Stimulated activated CD4-positive, alpha-beta T cell treated with anti-CD3 and anti-CD28 coated beads, TNF-alpha, amount 100 ng/mL, for 1 hour (primary cell): ENCODE measurements around the gene ENTHD1.
A peak's percentile ranks its signal among the peaks of the same experiment; 100 is the strongest.
"Not testable (repeated sequence)": the region's sequence is repeated elsewhere in the genome, so short reads cannot be mapped to it uniquely, and the experiment has no call there.

Experiments used
- DNase-seq, 3 donors: peaks; one replicate each; pipeline ENCODE4 v3.0.0-alpha.2; 2020; ENCODE audit warnings: low read depth in 3 of 3, low spot score in 1 of 3

The ENTHD1 gene

DNA sequence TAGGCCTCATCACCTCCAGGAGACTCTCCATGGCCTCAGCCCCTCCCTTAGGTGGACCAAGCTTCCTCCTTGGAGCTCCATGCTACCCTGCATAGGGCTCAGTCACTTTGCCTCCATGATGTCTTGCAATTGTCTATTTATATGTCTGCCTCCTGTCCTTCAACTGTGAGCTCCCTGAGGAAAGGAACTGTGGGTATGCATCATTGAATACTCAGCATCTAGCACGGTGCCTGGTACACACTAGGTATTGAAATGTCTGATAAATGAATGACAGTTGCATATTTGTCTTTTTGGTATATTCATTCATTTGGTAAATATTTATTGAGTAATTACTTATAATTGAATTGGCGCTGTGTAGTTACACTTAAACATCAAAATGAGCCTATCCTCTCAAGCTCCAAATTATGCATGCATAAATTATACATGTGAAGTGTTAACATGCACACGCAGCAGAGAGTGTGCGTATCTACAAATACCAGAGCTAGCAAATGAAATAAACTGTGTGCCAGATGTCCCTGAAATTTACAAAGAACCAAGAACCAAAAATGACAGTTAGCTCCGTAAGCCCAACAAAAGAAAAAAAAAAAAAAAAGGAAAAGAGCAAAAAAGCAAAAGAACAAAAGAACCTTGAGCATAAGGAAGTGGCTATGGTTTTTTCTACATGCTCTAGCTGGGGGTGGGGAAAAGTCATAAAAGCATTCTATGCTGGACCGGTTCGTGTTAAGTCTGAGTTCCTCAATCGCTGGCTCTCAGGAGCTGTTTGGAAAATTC is 32.5 kb upstream of the ENTHD1 start:
- no peak for DNase-seq

DNA sequence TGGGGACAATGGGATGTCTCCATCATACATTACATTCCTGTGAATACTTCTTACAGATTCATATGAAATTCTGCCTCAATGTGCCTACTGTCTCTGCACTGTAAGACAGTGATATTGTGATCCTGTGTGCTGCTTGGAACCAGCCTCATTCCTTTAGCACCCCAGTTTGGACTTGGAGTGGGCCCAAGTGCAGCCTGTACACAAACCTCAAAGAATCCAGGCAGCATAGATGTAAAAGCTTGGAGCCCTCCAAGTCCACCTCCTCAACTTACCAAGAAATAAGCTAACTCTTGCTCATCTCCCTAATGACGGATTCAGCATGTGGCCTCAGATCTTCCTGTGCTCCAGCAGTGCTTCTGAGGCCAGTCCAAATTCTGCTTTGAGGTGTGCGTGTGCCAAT is 31.7 kb upstream of the ENTHD1 start:
- DNase-seq = no peak

DNA sequence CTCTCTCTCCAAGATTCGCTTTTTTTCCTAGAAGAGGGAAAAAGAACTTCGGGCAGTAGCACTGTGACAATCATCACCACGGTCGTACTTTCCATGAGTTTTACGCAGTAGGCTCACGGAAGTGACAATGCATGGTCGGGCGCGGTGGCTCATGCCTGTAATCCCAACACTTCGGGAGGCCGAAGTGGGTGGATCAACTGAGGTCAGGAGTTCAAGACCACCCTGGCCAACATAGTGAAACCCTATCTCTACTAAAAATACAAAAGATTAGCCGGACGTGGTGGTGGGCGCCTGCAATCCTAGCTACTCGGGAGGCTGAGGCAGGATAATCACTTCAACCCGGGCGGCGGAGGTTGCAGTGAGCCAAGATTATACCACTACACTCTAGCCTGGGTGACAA is 30.7 kb upstream of the ENTHD1 start:
- DNase-seq = no peak

DNA sequence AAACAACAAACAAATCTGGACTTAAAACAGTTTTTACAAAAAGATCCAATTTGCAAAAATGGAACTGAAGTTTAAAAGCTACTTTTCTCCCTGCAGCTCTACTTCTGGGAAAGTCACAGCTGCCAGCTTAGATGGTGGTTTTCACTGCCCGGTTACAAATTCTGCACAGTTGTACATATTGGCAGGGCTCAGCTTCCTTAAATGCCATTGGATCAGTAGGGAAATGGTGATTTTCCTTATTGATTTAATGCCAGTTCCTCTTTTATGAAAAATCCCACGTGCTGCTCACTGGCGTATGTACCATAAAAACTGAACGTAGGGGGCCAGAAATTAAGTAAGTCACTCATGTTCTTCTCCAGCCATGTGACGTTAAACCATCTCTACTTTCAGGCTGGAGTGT is 30.1 kb upstream of the ENTHD1 start:
- no peak for DNase-seq

DNA sequence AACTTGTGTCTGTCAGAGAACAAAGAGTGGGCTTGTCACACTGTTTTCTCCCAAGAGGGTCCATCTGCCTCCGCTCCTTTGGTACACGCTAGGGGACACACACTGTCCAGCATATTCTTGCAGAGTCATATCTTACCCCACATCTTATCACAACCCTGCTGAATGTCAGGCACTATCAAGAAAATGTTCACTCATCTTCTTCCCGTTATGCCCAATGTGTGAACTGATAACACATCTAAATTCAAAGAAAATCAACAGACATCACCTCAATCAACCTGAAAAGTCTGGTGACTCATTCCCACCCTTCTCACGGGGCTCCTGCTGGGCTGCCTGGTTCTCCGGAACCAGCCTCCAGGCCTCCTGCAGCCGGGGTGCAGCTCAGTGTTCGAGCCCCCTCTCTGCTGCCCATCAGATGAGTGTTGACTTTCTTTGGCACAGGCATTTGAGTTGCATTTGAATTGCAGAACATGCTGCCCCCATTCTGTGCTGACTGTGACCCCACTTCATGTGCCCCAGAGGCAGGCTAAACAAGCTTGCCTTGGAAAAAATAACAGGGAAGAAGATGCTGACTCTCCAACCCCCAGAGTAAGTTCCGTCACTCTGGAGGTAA is 26.7 kb upstream of the ENTHD1 start:
- DNase-seq = peak in 1 of 3 donors; percentile 50

DNA sequence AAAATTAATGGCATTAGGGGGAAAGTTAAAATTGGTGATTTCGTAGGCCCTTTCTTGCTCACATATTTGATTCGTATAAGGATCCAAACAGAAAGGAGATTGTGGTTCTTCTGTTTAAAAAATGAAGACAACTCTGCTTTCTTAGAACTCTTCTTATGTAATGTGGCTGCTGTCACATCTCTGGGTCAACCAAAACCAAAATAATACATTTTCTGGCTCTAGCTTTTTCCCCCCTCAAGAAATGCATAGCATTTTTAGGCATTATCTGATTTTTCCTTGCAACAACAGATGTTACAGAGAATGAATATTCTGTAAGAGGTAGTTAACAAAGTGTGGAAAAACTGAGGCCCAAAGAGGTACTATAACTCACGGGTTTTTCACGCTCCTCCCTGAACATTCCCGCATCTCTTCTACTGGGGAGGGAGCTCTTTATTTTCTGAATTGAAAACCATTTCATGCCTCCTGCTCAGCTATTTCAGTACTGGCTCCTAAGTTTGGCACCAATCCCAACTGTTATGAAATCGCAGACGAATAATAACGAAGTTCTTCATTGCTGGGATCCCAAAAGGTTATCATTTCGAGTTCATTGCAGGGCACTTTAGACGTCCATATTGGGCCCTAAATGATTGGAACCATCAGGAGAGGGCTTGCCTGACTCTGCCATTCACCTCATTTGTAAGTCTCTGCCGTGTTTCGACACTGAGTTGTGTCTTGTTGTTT is 24.4 kb upstream of the ENTHD1 start:
- no peak for DNase-seq

DNA sequence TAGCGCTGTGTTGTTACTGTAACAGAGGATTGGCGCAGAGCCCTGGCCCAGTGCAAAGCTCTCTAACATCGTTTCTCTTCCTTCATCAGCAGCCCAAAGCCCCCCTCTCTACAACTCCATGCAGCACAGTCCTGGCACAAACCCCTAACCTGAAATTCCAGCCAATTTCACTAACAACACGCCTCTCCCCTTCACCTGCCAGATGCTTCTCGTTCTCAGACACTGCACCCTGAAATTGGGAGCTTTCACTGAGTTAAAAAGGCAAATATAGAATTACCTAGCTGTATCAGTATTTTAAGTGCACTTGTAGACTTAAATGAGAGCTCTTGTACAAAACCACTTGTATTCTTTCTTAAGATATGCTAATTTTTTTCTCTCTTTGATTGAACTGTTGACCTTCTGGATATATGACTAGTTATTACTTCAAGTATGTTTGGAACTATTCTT is 23.7 kb upstream of the ENTHD1 start:
- no peak for DNase-seq

DNA sequence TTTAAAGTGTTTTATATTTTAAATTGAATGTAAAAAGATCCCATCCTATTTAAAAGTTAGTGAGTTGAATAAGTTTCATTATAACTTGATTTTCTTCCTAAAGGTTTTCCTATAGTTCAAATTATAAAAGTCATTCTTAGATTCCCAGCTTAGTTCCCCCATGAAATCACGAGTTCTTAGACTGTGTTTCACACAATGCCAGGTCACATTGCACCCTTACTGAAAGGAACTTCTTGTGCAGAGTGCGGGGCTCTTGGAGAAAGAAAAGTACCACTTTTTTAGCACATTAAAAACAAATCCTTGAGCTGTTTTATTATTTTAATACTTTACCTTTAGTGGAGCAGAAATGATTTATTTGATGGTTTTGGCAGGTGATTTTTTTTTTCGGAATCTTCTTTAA is 22.9 kb upstream of the ENTHD1 start:
- DNase-seq = no peak

DNA sequence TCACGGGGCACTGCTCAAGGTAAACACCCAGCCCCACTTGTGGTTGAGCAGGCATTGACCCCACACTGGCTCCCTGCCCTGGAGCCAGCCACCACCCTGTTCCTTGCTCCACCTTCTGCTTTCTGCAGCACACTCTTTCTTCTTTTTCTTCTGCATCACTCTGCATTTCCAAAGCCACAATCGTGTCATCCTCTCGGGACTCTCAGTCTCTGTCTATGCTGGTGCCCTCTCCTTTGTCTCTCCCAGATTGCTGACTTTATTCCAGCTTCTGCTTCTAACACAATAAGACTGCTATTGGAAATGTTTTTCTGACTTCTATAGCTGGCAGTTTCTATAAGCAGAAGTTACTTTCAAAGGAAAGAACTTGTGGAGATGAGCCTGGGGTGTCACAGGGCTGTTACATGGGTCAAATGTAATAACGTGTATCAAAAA is 21.8 kb upstream of the ENTHD1 start:
- DNase-seq = no peak

DNA sequence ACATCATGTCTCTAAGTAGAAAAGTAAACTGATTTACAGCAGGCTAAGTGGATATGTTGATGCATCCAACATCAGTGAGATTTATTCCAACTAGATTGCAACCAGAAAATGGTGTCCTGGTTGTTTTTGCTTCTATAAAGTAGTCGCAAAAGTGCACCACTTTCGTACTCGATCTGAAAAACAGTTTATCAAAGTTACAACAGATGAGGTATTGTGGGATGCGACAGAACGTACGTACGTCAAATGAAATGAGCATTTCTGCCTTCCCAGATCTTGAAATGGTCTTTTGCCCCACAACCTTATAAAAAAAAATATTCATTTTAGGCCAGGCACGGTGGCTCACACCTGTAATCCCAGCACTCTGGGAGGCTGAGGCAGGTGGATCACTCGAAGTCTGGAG is 21.0 kb upstream of the ENTHD1 start:
- no peak for DNase-seq

DNA sequence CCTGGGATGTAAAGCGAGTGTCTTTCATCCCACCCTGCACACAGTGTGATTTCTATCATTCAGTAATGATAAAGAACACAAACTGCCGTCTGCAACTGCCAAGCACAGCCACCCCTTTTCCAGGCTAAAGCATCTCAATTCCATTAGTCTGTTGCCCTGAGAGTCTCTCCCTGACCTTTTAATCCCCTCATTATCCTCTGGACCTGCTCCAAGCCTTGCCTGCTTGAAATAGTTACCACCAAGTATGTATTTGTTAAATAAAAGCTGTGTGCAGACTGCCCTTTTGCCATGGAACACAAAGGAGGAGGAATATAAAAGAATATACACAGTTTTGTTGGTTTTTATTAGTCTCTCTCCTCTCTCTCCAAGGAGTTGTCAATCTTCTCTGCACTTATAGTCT is 20.3 kb upstream of the ENTHD1 start:
- DNase-seq = no peak

DNA sequence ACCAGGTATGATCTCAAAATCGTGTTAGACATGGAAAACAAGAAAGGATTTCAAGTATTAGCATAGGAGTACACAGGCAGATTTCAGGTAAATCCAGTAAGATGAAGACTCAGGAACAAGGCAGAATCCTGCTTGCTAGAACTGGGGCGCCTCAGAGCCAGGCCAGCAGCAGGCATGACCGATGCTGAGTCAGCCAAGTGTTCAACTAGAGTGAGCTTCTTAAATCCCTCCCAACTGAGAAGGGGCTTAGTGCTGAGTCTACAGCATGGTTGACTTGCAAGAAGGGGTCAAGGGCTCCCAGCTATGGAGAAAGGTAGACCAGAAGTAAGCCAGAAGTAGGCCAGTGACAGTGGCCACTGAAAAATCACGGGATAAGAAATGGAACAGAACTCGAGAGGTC is 19.8 kb upstream of the ENTHD1 start:
- no peak for DNase-seq

DNA sequence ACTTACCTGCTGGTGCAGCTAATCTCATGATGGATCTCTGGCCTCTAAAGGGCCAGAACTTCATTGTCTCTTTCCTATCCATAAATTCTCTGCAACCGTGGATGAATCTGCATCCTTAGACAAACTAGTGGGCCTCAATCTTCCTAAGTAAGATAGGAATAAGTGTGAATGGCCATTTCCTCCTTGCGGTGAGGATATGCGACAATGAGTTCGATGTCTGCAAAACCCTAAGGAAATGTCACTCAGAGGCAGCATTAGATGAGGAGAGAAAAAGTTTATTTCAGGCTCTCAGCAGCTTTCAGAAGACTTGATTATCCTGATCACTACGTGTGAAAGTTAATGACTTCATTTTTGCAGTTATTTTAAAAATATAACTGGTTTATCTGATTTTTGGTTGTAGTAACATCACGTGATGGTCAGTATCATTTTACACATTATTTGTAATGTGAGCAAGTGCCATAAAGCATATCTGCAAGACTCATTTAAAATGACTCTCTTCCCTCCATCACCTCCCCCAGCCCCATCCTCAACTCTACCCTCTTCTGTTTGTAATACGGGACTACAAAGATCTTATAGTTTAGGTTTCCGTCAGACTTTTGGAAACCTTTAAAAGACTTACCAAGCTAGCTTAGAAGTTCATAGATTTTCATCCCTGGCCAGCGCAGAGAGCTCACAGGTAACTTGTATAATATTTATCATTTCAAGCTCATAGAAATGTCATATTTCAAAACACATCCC is 17.5 kb upstream of the ENTHD1 start:
- no peak for DNase-seq

DNA sequence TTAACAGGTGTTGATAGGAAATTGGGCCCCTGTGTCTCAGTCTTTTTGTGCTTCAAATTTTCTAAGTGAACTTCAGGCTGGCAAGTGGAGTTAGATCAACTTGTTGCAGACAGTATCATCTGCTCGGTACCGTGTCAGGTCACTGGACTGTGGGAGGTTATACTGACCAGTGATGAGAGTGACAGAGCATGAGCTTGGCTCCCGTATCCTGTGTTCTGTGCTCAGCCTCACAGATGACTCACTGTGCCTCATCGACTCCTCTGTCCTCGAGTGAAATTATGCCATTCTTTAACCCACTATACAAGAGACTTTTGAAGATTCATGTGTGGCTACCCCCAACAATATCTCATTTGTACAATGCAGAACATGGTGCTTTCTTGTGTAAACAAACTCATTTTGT is 15.2 kb upstream of the ENTHD1 start:
- no peak for DNase-seq

DNA sequence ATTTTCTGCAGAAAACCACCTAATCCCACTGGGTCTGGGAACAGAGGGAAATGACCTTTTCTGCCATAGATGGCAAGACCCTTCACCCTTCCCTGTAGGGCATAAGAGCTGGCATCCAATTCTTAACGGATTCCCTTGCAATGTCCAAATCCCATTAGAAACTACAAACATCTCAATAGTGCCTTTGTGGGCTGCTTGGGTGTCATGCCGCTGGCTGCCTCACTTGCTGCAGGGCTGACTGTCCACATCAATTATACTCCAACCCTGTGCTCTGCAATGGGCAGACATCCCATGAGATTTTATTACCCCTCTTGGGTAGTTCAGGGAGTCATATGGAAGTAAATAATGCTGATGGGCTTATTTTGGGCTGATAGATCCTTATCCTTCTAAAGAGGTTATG is 14.6 kb upstream of the ENTHD1 start:
- DNase-seq = no peak

DNA sequence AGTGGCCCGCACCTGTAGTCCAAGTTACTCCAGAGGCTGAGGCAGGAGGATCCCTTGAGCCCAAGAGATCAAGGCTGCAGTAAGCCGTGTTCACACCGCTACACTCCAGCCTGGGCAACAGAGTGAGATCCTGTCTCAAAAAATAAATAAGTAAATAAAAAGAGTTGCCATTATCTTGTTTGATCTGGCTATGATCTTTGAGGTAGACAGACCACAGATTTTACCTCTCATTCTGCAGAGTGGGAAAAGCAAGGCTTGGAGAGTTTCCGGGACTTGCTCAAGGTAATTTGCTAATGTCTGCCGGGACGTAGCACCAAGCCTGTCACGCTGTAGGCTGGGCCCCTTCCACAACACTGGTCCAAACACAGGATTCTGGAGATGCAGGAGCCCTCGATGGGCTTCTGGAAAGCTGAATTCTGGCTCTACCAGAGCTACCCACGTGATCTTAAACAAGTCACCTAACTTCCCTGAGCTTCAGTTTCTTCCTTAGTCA is 14.1 kb upstream of the ENTHD1 start:
- no peak for DNase-seq

DNA sequence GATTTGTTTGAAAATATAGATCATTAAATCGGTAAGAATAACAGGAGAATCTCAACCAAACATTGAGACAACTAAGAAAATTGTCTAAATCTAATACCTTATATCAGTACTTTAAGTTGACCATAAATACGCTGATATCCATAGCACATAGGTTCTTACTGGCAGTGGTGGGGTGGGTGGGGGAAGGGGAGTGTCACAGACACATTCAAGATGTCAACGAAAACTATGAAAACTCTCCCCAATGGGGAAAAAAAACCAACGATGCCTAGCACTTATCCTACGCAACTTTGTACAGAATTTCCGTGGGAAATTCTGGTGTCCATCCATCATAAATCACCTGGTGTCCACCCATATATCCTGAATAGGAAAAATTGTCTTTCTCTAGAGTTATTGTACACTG is 13.5 kb upstream of the ENTHD1 start:
- no peak for DNase-seq

DNA sequence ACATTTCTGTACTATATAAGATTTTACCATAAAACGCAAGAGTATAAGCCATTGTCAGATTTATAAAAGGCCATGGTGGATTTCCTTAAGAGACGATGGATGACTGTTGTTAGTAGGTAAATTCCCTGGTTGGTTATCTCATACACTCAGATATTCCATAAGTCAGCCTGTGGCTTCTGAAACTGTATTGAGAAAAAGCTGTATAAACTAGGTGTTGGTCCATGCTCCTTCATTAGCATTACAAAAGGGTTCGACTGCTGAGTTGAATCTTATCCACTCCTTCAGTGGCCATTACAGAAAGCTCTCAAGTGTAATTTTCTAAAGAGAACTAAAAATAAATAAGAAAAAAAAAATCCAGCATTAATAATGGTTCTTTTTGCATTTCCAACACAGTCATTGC is 12.6 kb upstream of the ENTHD1 start:
- DNase-seq = no peak

DNA sequence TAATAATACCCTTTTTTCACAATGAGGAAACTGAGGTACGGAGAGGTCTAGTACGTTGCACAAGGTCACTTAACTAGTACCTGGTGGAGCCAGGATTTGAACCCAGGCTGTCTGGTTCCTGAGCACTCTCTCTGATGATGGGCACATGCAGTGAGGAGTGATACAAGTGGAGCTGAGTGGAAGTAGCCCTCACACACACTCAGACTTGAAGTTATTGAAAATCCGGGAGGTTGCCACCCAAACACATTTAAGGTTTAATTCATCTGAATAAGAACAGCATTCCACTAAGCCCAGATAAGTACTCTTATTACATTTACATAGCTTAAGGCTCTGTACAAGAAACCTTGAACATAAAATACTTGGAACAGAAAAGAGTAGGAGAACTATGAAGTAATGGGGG is 12.1 kb upstream of the ENTHD1 start:
- no peak for DNase-seq

DNA sequence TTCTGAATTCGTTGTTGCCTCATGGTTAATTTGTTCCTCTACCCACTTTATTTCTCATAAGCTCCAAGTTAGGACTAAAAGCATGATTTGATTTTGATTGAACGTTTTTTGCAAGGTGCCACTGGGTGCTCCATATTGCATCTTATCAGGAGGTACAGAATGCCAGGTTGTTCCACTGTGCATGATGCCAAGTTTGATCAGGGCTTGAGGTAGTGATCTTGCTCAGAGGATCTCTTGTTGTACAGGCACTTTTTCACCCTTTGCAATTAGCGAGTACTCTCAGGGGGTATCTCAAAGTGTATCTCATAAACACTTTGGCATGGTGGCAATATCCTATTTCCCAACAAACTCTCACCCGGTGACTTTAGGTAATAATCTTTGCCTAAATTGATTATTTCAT is 11.3 kb upstream of the ENTHD1 start:
- no peak for DNase-seq

DNA sequence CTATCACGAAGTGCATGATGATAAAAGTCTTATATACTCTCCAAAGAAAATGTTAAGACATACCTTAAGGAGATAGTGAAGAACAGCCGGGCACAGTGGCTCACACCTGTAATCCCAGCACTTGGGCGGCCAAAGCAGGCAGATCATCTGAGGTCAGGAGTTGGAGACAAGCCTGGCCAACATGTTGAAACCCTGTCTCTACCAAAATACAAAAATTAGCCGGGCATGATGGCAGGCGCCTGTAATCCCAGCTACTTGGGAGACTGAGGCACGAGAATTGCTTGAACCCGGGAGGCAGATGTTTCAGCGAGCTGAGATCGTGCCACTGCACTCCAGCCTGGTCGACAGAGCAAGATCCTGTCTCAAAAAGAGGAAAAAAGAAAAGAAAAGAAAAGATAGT is 10.5 kb upstream of the ENTHD1 start:
- not testable (repeated sequence) for DNase-seq
